GM18502 (cell line): ENCODE measurements around the gene BANF2.

Experiments used
- ATAC-seq: cut with Tn5 transposase; IDR thresholded peaks from one replicate; pipeline ENCODE4 v1.9.1; 2021; ENCODE audit warnings: mild to moderate bottlenecking; ENCODE audit not compliant: unreplicated experiment, poor library complexity

Gene BANF2

DNA sequence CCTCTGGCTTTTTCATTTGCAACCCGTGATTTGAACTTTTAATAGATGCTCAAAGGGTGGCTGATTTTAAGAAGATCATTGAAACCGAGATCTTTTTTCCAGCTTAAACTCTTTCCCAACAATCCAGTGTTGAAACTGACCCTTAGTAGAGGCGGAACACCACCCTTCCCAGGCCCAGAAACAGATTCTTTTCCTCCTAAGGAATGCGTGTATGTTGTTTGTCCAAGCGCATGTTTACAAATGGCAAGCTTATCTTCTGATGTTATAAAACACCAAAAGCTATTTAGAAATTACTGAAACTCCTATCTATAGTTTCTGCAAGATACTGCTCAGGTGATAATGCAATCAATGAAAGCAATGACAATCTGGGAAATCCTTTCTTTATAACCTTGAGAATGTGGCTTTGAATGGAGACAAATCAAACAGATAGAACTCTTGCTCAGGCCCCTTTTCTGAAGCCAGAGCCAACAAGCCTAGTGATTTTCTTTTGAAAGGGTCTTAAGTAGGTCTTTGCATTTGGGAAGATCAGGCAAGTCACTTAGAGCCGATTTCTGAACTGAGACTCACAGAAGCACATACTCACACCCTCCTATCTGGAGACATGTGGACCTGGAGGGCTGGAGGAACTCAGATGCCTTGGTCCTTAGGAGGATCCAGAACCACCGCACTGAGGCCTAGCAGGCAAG is 9.1 kb downstream of the BANF2 start:
- no peak for ATAC-seq

DNA sequence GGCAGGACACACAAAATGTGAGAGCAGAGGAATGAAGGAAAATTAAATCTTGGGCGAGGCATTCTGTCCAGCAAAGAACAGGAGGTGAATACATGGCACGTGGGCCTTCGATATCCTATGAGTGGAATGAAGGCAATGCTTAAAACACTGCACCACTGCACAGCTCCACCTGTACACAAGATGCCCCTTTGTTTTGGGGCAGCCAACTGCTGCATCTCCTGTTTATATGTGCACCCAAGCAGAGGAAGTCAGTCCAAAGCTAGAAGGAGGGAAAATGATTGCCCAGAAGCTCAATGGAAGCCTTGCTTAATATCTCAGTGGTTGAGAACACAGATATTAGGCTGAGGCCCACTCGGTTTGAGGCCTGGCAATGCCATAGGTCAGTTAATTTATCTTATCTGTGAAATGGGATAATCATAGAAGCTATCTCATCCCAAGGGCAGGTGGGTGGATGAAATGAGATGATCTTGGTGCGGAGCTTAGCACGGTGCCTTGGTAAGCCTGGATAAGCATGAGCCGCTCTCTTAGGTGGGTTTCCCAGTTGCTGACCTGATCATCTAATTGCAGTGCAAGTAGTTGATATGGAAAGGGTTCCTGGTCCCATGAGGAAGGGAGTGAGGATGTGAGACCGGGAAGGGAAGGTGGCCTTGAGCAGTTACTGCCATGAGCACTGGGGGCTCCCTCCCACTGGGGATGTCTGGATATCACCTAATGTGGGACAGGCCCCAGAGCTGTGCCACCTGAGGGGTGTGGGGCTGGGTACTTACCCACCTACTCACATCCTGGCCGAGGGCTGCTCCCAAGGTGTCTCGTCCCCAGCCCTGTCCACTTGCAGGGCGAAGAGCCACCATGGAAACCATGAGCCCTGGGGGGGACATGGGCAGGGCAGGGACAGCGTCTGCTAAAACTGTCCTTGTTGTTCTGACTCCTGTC is 9.9 kb downstream of the BANF2 start:
- no peak for ATAC-seq

DNA sequence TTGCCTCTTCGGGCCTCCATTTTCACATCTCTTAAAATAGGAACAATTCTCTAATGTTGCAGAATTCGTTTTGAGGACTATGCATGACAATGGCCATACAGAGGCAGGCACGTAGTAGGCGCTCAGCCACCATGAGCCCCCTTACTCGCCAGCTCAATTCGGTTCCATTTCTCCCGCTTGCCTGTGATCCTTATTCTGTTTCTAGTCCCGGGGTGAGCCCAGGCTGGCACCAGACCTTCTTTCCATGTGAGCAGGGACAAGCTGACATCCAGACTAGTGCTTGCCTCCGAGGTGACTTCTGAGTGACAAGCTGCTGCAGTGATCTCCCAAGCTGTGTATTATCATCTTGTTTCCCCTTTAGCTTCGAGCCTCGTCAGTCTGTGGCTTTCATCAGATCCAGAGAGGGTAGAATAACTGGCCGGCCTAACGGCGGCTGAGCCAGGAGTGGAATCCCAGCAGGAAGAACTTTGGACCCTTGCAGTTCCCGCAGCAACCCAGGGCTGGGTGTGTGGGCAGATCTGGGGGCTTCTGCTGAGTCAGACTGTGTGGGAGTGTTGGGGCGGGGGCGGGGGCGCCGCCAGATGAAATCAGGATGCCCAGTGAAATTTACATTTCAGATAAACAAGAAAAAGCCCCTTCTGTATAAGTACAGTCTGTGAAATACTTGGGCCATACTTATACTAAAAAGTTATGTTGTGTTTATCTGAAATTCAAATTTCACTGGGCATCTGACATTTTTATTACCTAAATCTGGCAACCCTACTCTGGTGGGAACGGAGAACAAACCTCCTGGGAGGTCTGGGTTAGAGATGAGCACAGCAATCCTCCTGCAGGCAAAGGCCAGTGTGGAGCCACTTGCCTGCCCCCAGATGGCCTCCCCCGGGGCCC is 10.9 kb downstream of the BANF2 start:
- no peak for ATAC-seq

DNA sequence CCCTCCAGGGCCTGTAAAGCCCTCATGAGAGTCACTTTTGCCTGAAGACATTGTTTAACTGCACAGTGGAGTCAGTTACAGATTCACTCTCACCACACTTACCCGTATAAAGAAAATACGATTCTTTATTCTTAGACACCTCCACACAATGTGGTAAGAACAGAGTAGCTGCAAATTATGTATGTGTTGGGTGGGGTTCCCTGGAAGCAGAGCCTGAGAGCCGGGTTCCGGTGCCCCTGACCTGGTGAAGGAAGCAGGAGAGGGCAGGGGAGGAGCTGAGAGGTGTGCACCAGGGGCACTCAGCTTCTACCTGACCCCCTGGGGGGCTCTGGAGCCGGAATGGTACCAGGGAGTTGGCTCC is 11.5 kb downstream of the BANF2 start:
- ATAC-seq: no peak

DNA sequence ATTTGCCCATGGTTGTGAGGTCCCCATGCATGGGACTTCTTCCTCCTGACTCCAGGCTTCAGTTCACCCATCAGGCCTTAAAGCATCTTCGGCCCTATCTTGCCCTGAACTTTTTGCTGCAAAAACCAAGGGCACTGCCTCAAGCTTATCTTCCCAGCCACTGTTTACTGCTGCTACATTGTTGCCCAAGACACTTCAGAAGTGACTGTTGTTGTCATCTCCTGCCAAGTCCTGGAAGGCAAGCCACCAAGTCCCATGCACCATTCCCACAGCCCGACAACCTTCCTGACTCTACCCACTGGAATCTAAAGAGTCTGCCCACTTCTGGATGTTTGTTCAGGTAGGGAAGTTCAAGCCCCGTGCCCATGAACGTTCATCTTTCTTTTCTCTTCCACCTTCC is 12.4 kb downstream of the BANF2 start:
- ATAC-seq: no peak

DNA sequence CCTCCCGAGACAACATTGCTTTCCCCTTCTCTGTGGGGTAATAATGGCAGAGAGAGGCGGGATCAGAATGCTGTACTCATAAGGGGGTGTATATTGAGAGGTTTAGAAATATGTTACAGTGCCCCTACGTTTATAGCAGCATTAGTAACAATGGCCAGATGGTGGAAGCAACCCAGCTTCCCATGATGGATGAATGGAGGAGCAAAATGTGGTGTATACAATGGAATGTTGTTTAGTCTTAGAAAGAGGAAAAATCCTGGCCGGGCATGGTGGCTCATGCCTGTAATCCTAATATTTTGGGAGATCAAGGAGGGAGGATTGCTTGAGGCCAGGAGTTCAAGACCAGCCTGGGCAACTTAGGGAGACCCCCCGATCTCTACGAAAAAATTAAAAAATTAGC is 12.9 kb downstream of the BANF2 start:
- no peak for ATAC-seq

DNA sequence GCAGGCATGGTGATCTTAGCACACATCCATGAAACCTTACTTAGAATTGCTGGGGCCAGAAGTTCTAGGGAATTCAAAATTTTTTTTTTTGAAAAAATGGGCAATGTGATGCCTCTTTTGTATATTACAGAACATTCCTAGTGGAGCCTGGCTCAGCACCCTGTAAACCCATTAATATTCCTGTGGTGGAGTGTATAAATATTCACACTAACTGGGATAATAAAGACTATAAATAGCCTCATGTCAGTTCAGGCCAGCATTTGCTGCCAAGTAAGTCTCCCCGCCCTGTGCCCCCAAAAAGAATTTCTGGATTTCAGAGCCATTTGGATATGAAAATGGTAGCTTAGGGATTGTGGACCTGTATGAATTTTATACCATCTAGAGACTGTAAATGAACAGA is 14.8 kb downstream of the BANF2 start:
- ATAC-seq: no peak

DNA sequence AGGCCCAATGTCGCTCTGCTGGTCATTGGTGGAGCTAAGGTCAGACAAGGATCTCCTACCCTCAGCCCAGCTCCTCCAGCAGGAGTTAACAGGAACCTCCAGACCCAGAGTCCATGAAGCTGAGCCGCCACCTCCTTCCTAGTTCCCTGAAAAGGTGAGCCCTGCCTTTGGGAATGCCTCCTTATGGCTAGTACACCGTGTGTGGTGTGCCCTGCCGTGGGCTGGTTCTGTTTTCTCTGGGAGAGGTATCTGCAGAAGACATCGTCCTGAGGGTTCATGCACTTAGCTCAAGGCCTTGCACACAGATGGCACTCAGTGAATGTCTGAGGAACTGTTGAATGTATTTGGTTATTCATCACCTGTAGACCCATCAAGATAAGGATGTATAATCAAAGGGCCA is 15.3 kb downstream of the BANF2 start:
- no peak for ATAC-seq

DNA sequence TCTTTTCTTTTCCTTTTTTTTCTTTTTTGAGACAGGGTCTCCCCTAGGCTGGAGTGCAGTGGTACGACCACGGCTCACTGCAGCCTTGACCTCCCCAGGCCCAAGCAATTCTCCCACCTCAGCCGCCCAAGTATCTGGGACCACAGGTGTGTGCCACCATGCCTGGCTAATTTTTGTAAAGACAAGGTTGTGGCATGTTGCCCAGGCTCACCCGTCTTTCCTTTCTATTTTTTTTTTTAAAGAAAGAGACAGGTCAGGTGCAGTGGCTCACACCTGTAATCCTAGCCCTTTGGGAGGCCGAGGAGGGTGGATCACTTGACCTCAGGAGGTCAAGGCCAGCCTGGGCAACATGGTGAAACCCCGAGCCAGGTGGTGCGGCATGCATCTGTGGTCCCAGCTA is 16.6 kb downstream of the BANF2 start:
- no peak for ATAC-seq

DNA sequence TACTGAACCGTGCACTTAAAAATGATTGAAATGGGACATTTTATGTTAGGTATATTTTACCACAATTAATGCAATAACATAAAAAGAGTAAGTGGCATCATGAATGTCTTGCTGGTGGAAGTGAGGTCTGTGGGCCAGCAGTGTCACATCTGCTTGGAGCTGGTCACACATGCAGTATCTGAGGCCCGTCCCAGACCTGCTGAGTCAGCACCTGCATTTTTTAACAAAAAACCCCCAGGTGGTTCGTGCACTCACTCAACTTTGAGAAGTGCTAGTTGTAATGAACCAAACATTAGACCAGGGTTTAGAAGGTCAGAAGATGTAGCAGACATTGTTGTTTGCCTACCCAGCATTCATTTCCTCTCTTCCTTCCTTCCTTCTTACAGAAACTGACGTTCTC is 21.0 kb downstream of the BANF2 start:
- no peak for ATAC-seq

DNA sequence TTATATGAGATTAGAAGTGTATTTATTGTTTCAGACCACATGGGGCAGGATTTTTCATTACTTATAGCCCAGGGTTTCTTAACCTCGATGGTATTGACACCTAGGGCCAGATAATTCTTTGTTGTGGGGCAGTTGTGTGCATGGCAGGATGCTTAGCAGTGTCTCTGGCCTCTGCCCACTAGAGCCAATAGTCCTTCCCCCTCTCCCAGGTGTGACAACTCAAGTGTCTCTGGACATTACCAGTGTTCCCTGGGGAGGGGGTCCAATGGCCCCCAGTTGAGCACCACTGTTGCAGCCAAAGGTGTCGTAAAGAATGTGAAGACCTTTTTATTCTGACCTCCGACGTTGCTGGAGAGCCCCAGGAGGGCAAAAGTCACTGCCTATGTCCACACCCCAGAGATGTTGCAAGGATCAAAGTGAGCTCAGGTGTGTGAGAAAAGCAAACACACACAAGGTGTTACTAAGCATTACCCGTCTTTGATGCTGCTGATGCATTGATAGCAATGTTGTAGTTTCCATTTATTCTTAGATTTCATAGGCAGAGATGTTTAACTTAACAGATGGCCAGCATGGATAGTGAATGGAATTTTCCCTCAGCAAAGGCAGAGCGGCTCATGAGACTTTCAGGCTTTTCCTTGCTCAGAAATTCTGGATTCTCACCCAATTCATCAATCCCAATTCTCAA is 22.2 kb downstream of the BANF2 start:
- no peak for ATAC-seq

DNA sequence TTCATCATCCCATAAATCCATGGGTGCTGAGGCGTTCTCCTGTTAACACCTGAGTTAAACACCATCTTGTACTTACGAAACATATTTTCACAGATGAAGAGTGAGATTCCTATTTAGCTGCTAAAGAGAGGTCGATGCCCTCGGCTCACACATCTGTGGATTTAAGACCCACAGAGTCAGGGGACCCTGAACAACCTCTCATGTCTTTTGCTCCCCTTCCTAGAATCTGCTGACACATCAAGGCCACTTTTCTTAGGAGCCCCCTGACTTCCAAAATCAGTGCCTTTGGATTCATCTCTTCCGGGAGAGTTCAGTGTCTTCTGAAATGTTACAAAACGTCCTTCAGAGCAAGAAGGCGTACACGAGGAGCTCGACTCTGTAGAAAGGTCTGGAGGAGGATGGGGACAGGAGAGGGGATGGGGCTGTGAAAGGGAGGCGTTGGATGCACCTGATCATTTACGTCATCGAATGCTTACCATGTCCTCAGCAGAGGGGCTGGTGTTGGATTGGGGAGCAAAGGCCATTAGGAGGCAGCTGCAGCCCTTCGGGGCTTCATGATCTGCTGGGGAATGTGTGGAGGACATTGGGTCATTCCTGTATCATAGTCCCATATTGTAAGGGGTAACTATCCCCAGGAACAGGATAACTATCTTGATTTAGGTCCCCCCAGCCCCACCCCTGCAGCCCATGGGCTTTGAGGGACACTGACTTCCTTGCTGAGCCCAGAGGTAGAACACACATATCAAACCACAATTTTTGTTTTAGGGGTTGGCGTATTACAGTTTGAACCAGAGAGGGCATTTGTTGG is 22.9 kb downstream of the BANF2 start:
- ATAC-seq: no peak

DNA sequence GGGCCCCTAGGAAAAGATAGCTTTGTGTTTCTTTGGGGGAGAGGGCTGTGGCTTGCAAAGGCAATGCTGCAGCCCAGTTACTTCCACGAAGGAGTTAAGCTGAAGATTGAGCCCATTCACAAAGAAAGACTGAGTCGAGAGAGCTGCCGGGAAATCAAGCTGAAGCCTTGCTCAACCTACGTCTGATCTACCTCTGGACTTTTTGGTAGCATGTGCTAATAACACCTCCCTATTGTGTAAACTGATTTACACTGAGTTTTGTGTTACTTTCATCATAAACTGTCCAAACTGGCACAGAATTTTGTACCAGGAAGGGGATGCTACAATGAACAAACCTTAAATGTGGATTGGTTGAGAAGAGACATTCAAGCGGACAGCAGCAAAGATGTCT is 23.5 kb downstream of the BANF2 start:
- ATAC-seq: no peak

DNA sequence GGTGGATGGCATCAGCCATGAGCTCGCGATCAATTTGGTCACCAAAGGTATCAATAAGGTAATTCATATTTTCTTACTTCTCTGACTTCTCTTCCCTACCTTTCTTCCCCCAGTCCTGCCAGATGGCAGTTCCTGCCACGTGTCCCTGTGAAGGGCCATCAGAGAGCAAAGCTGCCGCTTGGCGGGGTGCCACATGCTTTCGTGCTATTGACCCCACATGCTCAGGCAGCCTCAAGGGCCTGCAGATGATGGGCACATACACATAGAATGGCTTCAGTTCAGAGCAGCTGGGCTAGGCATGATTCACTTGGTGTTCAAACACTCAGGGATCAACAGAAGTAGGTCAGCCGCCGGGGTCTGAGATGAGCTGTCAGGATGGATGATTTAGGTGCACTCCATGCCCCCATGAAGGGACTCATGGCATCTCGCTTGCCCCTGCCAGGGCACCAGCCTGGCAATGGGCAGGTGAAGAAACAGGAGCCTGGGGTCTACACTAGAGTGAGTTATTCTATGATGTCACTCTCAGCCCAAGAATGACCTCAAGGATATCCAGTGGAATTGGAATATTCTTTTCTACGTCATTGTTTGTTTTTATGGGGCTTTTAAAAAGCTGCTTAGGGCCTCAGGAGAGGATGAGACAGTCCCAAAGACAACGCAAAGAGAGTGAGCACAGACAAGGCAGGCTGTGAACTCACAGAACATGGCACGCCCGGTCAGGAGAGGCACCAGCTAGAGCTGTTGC is 25.5 kb downstream of the BANF2 start:
- ATAC-seq: no peak

DNA sequence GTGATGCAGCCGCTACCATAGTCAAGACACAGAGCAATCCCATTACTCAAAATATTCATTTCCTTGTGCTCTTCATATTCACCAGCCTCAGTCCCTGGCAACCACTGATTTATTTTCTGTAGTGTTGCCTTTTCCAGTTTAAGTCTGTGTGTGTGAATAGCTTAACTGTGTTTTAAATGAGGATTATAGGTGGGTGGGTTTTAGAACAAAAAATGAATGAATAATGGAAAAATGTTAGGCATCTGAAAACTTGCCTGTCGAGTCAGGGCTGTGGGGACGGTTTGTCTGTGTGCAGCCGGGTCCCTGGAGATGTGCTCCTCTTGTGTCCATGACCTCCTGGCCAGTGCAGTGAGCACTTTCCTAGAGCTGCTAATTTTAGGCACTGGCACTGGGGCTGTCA is 27.1 kb downstream of the BANF2 start:
- ATAC-seq: no peak

DNA sequence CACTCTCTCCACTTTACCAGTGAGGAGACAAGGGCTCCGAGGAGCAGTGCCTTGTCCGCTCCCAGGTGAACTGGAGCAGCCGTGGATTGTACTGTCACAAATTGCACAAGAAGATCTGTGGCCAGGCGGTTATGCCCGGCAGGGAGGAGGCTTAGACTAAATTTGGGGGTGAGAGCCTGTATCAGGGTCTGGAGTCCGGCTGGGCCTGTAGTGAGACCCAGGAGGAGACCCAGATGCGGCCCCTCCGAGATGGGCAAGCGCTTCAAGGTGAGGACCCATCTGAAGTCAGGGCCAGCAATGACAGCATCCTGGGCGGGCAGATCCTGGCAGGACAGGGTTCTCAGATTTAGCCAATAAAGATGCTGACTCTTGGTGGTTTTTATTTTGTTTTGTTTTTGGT is 27.6 kb downstream of the BANF2 start:
- no peak for ATAC-seq

DNA sequence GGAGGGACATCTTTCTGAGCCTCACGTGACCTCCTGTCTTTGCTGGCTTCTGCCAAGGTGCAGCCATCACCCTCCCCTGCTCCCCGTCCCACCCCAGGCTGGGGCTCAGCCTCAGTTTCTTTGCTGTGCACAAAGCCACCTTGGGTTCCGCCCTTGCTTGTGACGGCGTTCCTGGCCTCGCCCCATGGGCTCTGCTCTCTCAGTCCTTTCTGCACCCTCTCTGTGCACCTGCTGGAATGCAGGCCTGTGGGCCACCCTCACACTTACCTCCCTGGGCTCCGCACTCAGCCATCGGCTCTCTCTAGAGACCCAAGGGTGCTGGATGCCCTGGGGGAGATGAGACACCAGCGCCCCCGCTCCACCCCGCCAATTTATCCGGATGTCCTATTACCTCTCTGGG is 28.3 kb downstream of the BANF2 start:
- ATAC-seq: no peak

DNA sequence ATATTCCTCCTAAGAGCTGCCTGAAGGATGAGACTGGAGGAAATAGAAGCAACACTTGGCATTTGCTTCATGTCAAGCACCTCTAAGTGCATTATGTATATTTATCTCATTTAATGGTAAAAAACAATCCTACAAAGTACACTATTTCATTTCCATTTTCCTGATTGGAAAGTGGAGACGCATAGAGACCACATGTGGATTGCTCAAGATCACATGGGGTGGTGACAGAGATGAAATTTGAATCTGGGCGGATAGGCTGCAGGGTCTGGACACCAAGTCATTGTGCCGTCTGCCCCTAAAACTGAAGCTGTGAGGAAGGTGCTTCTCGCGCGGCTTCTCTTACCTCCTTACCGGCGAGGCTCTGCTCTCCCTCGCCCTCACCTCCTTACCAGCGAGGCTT is 30.3 kb downstream of the BANF2 start:
- ATAC-seq: no peak

DNA sequence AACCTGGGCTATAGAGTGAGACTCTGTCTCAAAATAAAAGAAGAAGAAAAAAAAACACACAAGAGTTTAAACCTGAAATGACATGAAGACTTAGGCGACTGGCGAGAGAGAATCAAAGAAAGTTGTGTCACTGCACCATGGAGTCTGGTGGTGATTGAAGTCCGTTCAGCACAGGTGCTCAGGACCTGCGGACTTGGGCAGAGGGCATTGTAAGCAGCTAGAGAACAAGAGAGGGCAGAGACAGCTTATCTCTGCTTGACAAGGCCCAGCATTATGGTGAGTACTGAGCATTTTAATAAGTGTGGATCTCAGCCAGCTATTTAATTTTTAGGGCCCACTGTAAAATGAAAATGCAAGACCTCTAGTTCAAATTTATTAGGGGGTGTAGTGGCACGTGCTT is 31.5 kb downstream of the BANF2 start:
- no peak for ATAC-seq
